Measurements from ENCODE around the gene CDH16.
"Not testable (repeated sequence)": the region's sequence is repeated elsewhere in the genome, so short reads cannot be mapped to it uniquely, and the experiment has no call there.

Gene CDH16

GRCh38 chr16:66900721-66901441 is 17.8 kb downstream of the CDH16 start:
- TF ChIP-seq POU2F2 (IDR thresholded peaks at IDR 0.05; ENCODE audit: low read depth, low read length) (no peak), TAF1 (IDR thresholded peaks at IDR 0.05; ENCODE audit: low read depth, low read length) (no peak), POLR2AphosphoS5 (IDR thresholded peaks at IDR 0.05; ENCODE audit: low read depth, low read length) (no peak), PAX5 (IDR thresholded peaks at IDR 0.05; ENCODE audit: insufficient read depth, low read length, severe bottlenecking) (no peak)

GRCh38 chr16:66899945-66900710 is 18.6 kb downstream of the CDH16 start:
- DNase-seq (ENCODE audit: insufficient read length, low spot score), result peak; percentile 0
- TF ChIP-seq POLR2A (IDR thresholded peaks at IDR 0.05; ENCODE audit: low read depth, low read length), result no peak
- no peak for TF ChIP-seq TAF1 (IDR thresholded peaks at IDR 0.05; ENCODE audit: low read depth, low read length)
- TF ChIP-seq POLR2AphosphoS5 (IDR thresholded peaks at IDR 0.05; ENCODE audit: low read depth, low read length), result no peak
- no peak for TF ChIP-seq POU2F2 (IDR thresholded peaks at IDR 0.05; ENCODE audit: low read depth, low read length)
- TF ChIP-seq PAX5 (IDR thresholded peaks at IDR 0.05; ENCODE audit: insufficient read depth, low read length, severe bottlenecking), result no peak
- TF ChIP-seq SPI1 (IDR thresholded peaks at IDR 0.05; ENCODE audit: low read depth, low read length), result no peak
- no peak for FAIRE-seq

More at GRCh38 chr16:66900721-66901441, 17.8 kb downstream of the CDH16 start:
- FAIRE-seq (no peak), DNase-seq (ENCODE audit: insufficient read length, low spot score) (no peak)

GRCh38 chr16:66899310-66899944 is 19.3 kb downstream of the CDH16 start:
- no peak for FAIRE-seq
- TF ChIP-seq POU2F2 (IDR thresholded peaks at IDR 0.05; ENCODE audit: low read depth, low read length), result no peak
- no peak for TF ChIP-seq PAX5 (IDR thresholded peaks at IDR 0.05; ENCODE audit: insufficient read depth, low read length, severe bottlenecking)
- no peak for TF ChIP-seq SPI1 (IDR thresholded peaks at IDR 0.05; ENCODE audit: low read depth, low read length)
- TF ChIP-seq POLR2A (IDR thresholded peaks at IDR 0.05; ENCODE audit: low read depth, low read length), result no peak
- TF ChIP-seq POLR2AphosphoS5 (IDR thresholded peaks at IDR 0.05; ENCODE audit: low read depth, low read length), result no peak
- no peak for TF ChIP-seq TAF1 (IDR thresholded peaks at IDR 0.05; ENCODE audit: low read depth, low read length)
- DNase-seq (ENCODE audit: insufficient read length, low spot score), result no peak

- DNase-seq (ENCODE audit: insufficient read length, low spot score) (no peak), FAIRE-seq (no peak)
- TF ChIP-seq TAF1 (IDR thresholded peaks at IDR 0.05; ENCODE audit: low read depth, low read length) (no peak), POU2F2 (IDR thresholded peaks at IDR 0.05; ENCODE audit: low read depth, low read length) (no peak), POLR2A (IDR thresholded peaks at IDR 0.05; ENCODE audit: low read depth, low read length) (no peak), POLR2AphosphoS5 (IDR thresholded peaks at IDR 0.05; ENCODE audit: low read depth, low read length) (no peak), SPI1 (IDR thresholded peaks at IDR 0.05; ENCODE audit: low read depth, low read length) (no peak), PAX5 (IDR thresholded peaks at IDR 0.05; ENCODE audit: insufficient read depth, low read length, severe bottlenecking) (no peak)
Measured at GRCh38 chr16:66898933-66899309, 19.8 kb downstream of the CDH16 start.

GRCh38 chr16:66898207-66898606 is 20.5 kb downstream of the CDH16 start:
- FAIRE-seq, result no peak
- TF ChIP-seq POLR2A (IDR thresholded peaks at IDR 0.05; ENCODE audit: low read depth, low read length), result no peak
- no peak for TF ChIP-seq TAF1 (IDR thresholded peaks at IDR 0.05; ENCODE audit: low read depth, low read length)
- TF ChIP-seq SPI1 (IDR thresholded peaks at IDR 0.05; ENCODE audit: low read depth, low read length), result no peak
- TF ChIP-seq POLR2AphosphoS5 (IDR thresholded peaks at IDR 0.05; ENCODE audit: low read depth, low read length), result no peak
- TF ChIP-seq POU2F2 (IDR thresholded peaks at IDR 0.05; ENCODE audit: low read depth, low read length), result no peak
- TF ChIP-seq PAX5 (IDR thresholded peaks at IDR 0.05; ENCODE audit: insufficient read depth, low read length, severe bottlenecking), result no peak

GRCh38 chr16:66896682-66897081 is 22.0 kb downstream of the CDH16 start:
- not testable (repeated sequence) for DNase-seq (ENCODE audit: insufficient read length, low spot score); FAIRE-seq

More at GRCh38 chr16:66898207-66898606, 20.5 kb downstream of the CDH16 start:
- DNase-seq (ENCODE audit: insufficient read length, low spot score), result no peak

GRCh38 chr16:66895999-66896398 is 22.7 kb downstream of the CDH16 start:
- DNase-seq (ENCODE audit: insufficient read length, low spot score) (peak; percentile 1), FAIRE-seq (no peak)
- TF ChIP-seq SPI1 (IDR thresholded peaks at IDR 0.05; ENCODE audit: low read depth, low read length) (no peak), POU2F2 (IDR thresholded peaks at IDR 0.05; ENCODE audit: low read depth, low read length) (no peak), POLR2A (IDR thresholded peaks at IDR 0.05; ENCODE audit: low read depth, low read length) (no peak), POLR2AphosphoS5 (IDR thresholded peaks at IDR 0.05; ENCODE audit: low read depth, low read length) (no peak), PAX5 (IDR thresholded peaks at IDR 0.05; ENCODE audit: insufficient read depth, low read length, severe bottlenecking) (no peak), TAF1 (IDR thresholded peaks at IDR 0.05; ENCODE audit: low read depth, low read length) (no peak)

GRCh38 chr16:66895689-66895979 is 23.1 kb downstream of the CDH16 start:
- TF ChIP-seq PAX5 (IDR thresholded peaks at IDR 0.05; ENCODE audit: insufficient read depth, low read length, severe bottlenecking), result no peak
- no peak for TF ChIP-seq POLR2AphosphoS5 (IDR thresholded peaks at IDR 0.05; ENCODE audit: low read depth, low read length)
- DNase-seq (ENCODE audit: insufficient read length, low spot score) (no peak), FAIRE-seq (peak; percentile 26)

- DNase-seq (ENCODE audit: insufficient read length, low spot score) (peak; percentile 54), FAIRE-seq (peak; percentile 92)
- no peak for TF ChIP-seq POLR2A (IDR thresholded peaks at IDR 0.05; ENCODE audit: low read depth, low read length)
- no peak for TF ChIP-seq PAX5 (IDR thresholded peaks at IDR 0.05; ENCODE audit: insufficient read depth, low read length, severe bottlenecking)
- 0 out of 2 replicates have a peak, but pooled peaks have one; percentile 15 for TF ChIP-seq POU2F2 (IDR thresholded peaks at IDR 0.05; ENCODE audit: low read depth, low read length)
- TF ChIP-seq POLR2AphosphoS5 (IDR thresholded peaks at IDR 0.05; ENCODE audit: low read depth, low read length), result no peak
- TF ChIP-seq SPI1 (IDR thresholded peaks at IDR 0.05; ENCODE audit: low read depth, low read length), result no peak
Measured at GRCh38 chr16:66894948-66895688, 23.6 kb downstream of the CDH16 start.

All from GM12891 (cell line).